NCI-H226 (cell line): ENCODE measurements around the gene CNOT4.
A peak's percentile ranks its signal among the peaks of the same experiment; 100 is the strongest.
"Not testable (repeated sequence)": the region's sequence is repeated elsewhere in the genome, so short reads cannot be mapped to it uniquely, and the experiment has no call there.

Source experiments
- DNase-seq: peaks from one replicate; pipeline ENCODE4 v3.0.0-alpha.2; 2015

Gene CNOT4

GRCh38 chr7:135359615-135360014, 150.3 kb downstream of the CNOT4 start:
- no peak for DNase-seq

- no peak for DNase-seq
These were observed 154.4 kb downstream of the CNOT4 start for GRCh38 chr7:135355377-135356048.

GRCh38 chr7:135353832-135354231, 156.1 kb downstream of the CNOT4 start:
- no peak for DNase-seq

DNA sequence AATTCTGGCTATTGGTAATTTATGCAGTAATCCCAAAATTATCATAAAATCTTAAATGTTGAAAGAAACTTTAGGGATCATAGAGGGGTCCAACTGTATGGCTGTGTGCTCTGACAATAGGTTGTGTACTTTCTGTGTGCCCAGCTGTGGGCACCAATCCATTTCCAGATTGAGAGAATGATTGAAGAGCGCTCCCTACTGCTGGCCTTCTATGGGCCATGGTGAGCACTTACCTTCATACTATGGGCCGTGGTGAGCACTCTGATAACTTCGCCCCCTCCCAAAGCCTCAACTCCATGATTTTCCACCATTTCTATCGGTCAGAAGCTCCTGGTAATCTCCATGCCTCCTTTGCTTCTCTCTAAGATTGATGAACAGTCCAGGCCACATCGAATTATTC, 157.6 kb downstream of the CNOT4 start:
- DNase-seq, result no peak

GRCh38 chr7:135351070-135351469, 158.8 kb downstream of the CNOT4 start:
- not testable (repeated sequence) for DNase-seq

DNA sequence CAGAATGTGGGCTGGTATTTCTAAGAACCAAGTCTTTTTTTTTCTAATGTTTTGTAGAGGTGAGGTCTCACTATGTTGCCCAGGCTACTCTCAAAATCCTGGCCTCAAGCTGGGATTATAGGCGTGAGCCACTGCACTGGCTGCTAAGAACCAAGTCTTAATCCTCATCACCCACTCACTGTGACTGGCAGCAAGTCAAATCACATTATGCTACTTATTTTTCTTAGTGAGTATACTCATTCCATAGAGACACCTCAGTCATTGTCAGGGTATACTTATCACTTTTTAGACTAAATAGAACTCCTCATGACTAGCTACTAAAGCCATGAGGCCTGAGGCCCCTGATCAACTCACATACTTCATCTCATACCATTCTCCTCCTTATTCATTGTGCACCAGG, 160.2 kb downstream of the CNOT4 start:
- DNase-seq, result no peak

- DNase-seq, result no peak
These were observed 161.4 kb downstream of the CNOT4 start for GRCh38 chr7:135348493-135348892.

DNA sequence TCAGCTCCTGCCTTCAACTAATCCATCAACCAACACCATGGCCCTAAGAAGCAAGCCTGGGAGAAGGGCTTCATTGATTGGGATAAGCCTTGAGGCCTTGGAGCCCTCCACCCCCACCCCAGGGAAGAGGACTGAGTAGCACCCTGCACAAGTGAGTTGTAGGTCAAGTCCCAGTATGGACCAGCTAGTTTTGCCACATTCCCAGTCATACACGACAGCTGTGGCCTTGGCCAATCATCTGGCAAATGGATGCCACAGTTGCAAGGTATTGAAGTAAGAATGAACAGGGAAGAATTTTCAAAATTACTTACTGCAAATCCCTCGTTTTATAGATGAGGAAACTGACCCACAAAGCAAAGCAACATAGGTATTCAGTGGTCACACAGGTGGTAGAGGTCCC, 166.5 kb downstream of the CNOT4 start:
- DNase-seq, result no peak

DNA sequence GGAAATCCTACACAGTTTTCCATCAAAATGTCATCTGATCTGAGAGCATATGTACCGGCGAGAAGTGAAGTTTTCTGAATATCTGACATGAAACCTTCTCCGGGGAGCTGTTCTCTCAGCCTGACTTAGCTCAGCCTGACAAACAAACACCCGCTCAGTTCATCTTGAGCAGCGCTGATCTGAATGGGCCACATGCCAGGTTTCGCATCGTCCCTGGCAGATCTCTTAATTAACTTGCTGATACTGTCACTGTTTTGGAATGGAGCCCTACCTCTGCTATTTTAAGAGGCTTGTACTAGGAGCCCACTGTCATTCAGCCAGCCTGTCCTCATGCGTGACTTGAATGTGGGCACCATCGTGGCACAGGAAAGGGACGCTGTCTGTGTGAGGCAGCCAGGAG, 167.0 kb downstream of the CNOT4 start:
- no peak for DNase-seq

DNA sequence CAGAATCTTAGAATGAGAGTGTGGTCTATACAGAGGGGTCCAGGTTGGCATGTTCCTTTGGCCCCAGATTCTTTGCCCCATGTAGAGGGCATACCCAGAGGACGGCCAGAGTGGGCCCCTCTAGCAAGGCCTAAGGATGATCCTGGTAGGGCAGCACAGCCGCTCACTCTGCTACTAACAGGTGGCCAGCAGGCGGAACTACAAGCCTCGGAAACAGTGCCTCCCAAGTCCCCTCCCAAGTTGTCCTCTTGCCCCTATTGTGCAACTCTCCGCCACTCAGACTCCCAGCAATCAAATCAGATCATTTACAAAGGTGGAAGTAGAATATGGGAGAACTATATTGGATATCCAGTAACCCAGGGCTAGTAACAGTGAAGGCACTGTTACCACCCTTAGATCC, 168.9 kb downstream of the CNOT4 start:
- no peak for DNase-seq

GRCh38 chr7:135337977-135338550, 171.8 kb downstream of the CNOT4 start:
- no peak for DNase-seq

- no peak for DNase-seq
These were observed 172.4 kb downstream of the CNOT4 start for GRCh38 chr7:135337506-135337905.

- DNase-seq, result peak; percentile 33
These were observed 174.2 kb downstream of the CNOT4 start for GRCh38 chr7:135335628-135336139.

- DNase-seq, result no peak
These were observed 174.9 kb downstream of the CNOT4 start for GRCh38 chr7:135334830-135335543.

GRCh38 chr7:135333946-135334345, 176.0 kb downstream of the CNOT4 start:
- DNase-seq, result no peak

DNA sequence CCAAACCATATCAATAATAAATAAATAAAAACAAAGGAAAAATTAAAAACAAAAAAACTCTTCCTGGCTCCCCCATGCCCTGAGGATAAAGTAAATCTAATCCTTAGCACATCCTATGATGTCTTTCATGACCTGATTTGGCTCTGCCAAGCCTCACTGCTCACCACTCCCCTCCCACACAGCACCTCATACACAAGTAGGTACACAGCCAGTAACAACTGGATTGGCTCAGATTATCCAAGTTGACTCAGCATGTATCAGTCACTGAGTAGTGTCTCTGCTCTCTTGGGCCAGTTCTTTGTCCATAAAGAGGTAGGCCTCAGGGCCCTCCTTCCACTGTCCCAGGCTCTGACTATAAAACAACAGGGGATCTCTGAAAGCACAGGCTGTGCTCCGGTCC, 176.7 kb downstream of the CNOT4 start:
- peak; percentile 35 for DNase-seq

DNA sequence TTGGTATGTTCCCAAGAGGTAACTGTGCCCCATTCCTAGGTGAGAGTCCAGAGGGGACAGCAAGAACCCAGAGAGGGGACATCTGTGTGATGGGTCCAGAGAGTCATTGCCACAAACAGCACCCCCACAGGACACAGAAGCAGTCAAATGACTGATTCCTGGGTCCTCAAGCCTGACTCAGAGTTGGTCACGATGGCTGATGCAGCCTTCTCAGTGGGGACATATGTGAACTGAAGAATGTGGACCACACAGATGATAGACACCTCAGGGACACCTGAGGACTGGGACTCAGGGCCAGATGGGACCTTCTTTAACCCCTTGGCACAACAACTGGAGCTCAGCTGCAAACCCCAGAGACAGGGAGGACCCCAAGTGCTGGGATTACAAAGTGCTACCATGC, 179.8 kb downstream of the CNOT4 start:
- no peak for DNase-seq

DNA sequence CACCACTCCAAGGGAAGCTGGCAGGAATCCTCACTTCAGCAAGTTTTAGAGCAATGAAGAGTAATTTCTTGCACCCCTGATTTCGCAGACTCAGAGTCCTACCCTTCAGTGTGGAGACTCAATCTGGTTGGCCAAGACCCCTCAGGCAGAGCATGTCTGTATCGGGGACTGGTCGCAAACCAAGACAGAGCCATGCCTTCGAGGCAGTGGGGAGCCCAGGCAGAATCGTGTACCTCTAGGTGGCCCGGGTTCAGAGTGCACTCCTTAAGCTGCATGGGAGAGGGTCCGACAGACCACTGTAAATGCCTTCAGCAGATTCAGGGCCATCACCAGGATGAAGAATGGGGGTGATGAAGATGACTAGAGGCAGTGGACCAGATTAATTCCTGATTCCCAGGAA, 181.4 kb downstream of the CNOT4 start:
- no peak for DNase-seq

GRCh38 chr7:135328053-135328452, 181.8 kb downstream of the CNOT4 start:
- no peak for DNase-seq

DNA sequence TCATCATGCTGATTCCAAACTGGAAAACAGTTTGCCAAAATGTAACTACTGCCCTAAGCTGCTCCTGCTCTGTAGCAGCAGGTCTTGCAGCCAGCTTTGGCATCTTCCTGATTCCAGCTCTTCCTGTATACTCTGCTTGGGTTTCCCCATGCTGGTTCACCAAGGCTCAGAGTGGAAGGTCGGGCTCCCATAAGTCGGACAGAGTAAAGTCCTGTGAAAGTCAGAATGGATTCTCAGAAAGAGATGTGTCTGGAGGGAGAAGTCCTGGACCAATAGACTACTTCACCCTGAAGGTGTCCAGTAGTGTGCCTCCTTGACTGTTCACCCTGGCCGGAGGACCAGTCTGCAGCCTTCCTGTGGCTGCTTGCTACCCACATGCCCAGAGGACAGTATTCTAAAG, 182.4 kb downstream of the CNOT4 start:
- no peak for DNase-seq

DNA sequence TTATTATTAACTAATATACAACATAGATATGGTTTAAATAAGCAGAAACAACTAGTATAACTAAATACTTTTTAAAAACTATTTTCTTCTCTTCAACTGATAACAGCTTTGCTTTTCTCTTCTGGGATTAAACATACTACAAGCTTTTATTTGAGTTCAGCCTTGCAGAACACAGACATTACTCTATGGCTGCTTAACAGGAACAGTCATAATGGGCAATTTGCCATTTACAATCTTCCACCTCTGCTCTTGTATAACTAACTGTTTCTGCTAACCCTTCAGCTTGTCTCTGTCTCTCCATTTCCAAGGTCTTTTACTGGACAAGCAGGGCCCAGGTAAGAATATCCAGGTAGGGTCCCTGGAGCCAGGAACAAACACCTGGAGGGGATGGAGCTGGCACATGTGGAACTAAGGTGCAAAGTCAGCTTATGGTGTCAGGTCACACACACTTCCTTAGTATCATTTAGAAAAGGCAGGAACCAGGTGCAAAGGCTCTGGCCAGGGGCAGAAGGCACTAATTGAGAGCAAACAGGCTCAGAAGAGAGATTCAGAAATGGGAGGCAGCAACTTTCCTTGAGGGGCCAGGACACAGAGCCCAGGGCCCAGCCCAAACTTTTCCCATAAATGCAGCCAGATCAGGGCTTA, 183.1 kb downstream of the CNOT4 start:
- DNase-seq, result no peak

DNA sequence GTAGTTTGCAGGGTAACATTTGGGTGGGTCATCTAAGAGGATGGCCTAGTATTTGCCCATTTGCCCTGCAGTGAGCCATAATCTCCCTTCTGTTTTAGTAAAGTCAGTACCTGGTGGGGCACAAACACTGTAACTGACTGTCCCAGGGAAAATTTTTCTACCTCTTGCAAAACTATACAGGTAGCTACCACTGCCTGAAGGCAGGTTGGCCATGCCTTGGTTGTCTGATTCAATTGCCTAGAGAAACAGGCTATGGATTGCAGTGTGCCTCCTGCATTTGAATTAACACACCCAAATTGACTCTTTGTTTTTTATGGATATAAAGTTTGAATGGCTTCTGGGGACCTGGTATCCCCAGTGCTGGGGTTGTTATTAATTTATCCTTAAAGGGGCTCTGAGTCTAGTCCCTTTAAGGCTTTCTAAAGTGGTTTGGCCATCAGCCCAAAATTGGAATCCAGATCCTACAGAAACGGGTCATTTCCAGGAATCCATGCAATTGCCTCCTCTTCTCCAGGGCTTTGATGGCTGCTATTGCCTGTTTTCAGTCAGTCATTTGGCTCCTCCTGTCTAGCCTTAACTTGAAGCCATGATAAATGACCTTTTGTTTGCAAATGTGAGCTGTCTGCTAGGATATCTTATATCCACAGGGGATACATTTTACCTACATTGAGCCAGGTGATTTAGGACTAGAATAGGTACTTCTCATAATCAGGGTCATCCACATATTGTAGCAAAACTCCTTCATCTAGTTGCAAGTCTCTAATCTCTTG, 187.1 kb downstream of the CNOT4 start:
- no peak for DNase-seq

DNA sequence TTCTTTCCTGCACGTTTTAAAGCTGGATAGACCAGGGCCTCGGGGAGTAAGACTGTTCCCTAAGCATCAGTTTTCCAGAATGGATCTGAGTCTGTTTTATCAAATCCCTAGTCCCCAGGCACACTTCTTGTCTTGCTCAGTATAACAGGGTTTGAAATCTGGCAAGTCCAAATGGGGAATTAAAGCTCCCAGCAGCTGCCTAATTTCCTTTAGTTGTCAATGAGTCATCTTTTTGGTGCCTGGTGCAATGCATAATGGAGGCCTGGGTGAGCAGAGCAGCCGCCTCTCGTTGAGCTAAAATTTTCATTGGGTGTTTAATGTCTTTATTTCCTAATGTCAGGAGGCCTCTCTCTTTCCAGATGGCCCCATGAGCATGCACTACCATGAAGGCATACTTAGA, 188.3 kb downstream of the CNOT4 start:
- no peak for DNase-seq
